ENCODE data around the gene WRAP73. TPM values are rescaled to one million over a fixed set of nuclear protein-coding genes. Genes with fewer than 3 reads are reported as not detected.

WRAP73 gene
- total RNA-seq, 1 experiment from 2014 or later = 57.2 TPM

GRCh38 chr1:3688356-3689137, 38.6 kb upstream of the WRAP73 start:
- H3K9ac ChIP-seq (ENCODE audit: low read length) = no peak overlapping the region
- CTCF ChIA-PET = no interaction called here
- H4K20me1 ChIP-seq (ENCODE audit: low read length) = no peaks in the 10 kb centered on the region
- H3K4me1 ChIP-seq (ENCODE audit: insufficient read depth, low read length) = no peaks in the 10 kb centered on the region
- no peak overlapping the region for H3K4me3 ChIP-seq (ENCODE audit: low read length)
- intact Hi-C loops (cut with micrococcal nuclease) = no loop called here
- no peaks in the 10 kb centered on the region for H3K36me3 ChIP-seq (ENCODE audit: low read depth, low read length)
- BruUV-seq (replicated peaks) = no TSS peak
- no peak for DNase-seq
- H3K27me3 ChIP-seq (ENCODE audit: low read length) = 0 out of 2 replicates have a peak, but pooled peaks cover 3% of the 10 kb centered on the region
- no peak overlapping the region for H2AFZ ChIP-seq (ENCODE audit: low read length)
- H3K27ac ChIP-seq (ENCODE audit: low read length) = no peak overlapping the region
- H3K4me2 ChIP-seq (ENCODE audit: low read length) = no peak overlapping the region
- no peak for ATAC-seq
- no peak for TF ChIP-seq CTCF (conservative IDR thresholded peaks at IDR 0.05; ENCODE audit: low read depth, low read length)
- no peak for TF ChIP-seq EZH2phosphoT487 (IDR thresholded peaks at IDR 0.05; ENCODE audit: borderline replicate concordance, low read length)
- TF ChIP-seq EZH2 (IDR thresholded peaks at IDR 0.05; ENCODE audit: low read length, unreplicated experiment) = no peak
- POLR2A ChIA-PET (ENCODE audit: unreplicated experiment) = no interaction called here
- no peaks in the 10 kb centered on the region for H3K9me2 ChIP-seq (replicated peaks; ENCODE audit: low read length)
- no peaks in the 10 kb centered on the region for H3K9me3 ChIP-seq (ENCODE audit: low read length)
- H3F3A ChIP-seq (ENCODE audit: low read length, unreplicated experiment) = no peaks in the 10 kb centered on the region
- no peaks in the 10 kb centered on the region for H3K79me2 ChIP-seq (ENCODE audit: low read length)

GRCh38 chr1:3687504-3687903, 37.6 kb upstream of the WRAP73 start:
- no peaks in the 10 kb centered on the region for H3K4me1 ChIP-seq (ENCODE audit: insufficient read depth, low read length)
- no peak overlapping the region for H2AFZ ChIP-seq (ENCODE audit: low read length)
- no peak overlapping the region for H3K9ac ChIP-seq (ENCODE audit: low read length)
- 0 out of 2 replicates have a peak, but pooled peaks cover 3% of the 10 kb centered on the region for H3K27me3 ChIP-seq (ENCODE audit: low read length)
- ChIA-PET POLR2A (ENCODE audit: unreplicated experiment) (no interaction called here), CTCF (no interaction called here)
- no peaks in the 10 kb centered on the region for H3K36me3 ChIP-seq (ENCODE audit: low read depth, low read length)
- H3K27ac ChIP-seq (ENCODE audit: low read length) = no peak overlapping the region
- no peak for DNase-seq
- H3K9me2 ChIP-seq (replicated peaks; ENCODE audit: low read length) = no peaks in the 10 kb centered on the region
- TF ChIP-seq EZH2 (IDR thresholded peaks at IDR 0.05; ENCODE audit: low read length, unreplicated experiment) (no peak), CTCF (conservative IDR thresholded peaks at IDR 0.05; ENCODE audit: low read depth, low read length) (no peak), EZH2phosphoT487 (IDR thresholded peaks at IDR 0.05; ENCODE audit: borderline replicate concordance, low read length) (no peak)
- no peaks in the 10 kb centered on the region for H3F3A ChIP-seq (ENCODE audit: low read length, unreplicated experiment)
- no peaks in the 10 kb centered on the region for H4K20me1 ChIP-seq (ENCODE audit: low read length)
- H3K9me3 ChIP-seq (ENCODE audit: low read length) = no peaks in the 10 kb centered on the region
- BruUV-seq (replicated peaks) = no TSS peak
- no peak for ATAC-seq
- intact Hi-C loops (cut with micrococcal nuclease) = no loop called here
- no peak overlapping the region for H3K4me2 ChIP-seq (ENCODE audit: low read length)
- H3K79me2 ChIP-seq (ENCODE audit: low read length) = no peaks in the 10 kb centered on the region
- no peak overlapping the region for H3K4me3 ChIP-seq (ENCODE audit: low read length)

- no TSS peak for BruUV-seq (replicated peaks)
- CTCF ChIA-PET = no interaction called here
- no peak for ATAC-seq
- no peaks in the 10 kb centered on the region for H3K79me2 ChIP-seq (ENCODE audit: low read length)
- no peaks in the 10 kb centered on the region for H3K4me1 ChIP-seq (ENCODE audit: insufficient read depth, low read length)
- no peak overlapping the region for H3K27ac ChIP-seq (ENCODE audit: low read length)
- no peak overlapping the region for H3K4me3 ChIP-seq (ENCODE audit: low read length)
- H3K36me3 ChIP-seq (ENCODE audit: low read depth, low read length) = no peaks in the 10 kb centered on the region
- no peak for DNase-seq
- H3K9me2 ChIP-seq (replicated peaks; ENCODE audit: low read length) = no peaks in the 10 kb centered on the region
- intact Hi-C loops (cut with micrococcal nuclease) = no loop called here
- TF ChIP-seq CTCF (conservative IDR thresholded peaks at IDR 0.05; ENCODE audit: low read depth, low read length) = no peak
- TF ChIP-seq EZH2phosphoT487 (IDR thresholded peaks at IDR 0.05; ENCODE audit: borderline replicate concordance, low read length) = no peak
- TF ChIP-seq EZH2 (IDR thresholded peaks at IDR 0.05; ENCODE audit: low read length, unreplicated experiment) = no peak
- H4K20me1 ChIP-seq (ENCODE audit: low read length) = no peaks in the 10 kb centered on the region
- no peaks in the 10 kb centered on the region for H3K27me3 ChIP-seq (ENCODE audit: low read length)
- H2AFZ ChIP-seq (ENCODE audit: low read length) = no peak overlapping the region
- H3F3A ChIP-seq (ENCODE audit: low read length, unreplicated experiment) = no peaks in the 10 kb centered on the region
- no peak overlapping the region for H3K4me2 ChIP-seq (ENCODE audit: low read length)
- no peaks in the 10 kb centered on the region for H3K9me3 ChIP-seq (ENCODE audit: low read length)
- no peak overlapping the region for H3K9ac ChIP-seq (ENCODE audit: low read length)
- POLR2A ChIA-PET (ENCODE audit: unreplicated experiment) = no interaction called here
These were observed 36.0 kb upstream of the WRAP73 start for GRCh38 chr1:3685906-3686305.

Data from PC-3 (cell line).